Colonic mucosa (tissue), 4 donors: ENCODE data around the gene DNAH10. TPM values are rescaled to one million over a fixed set of nuclear protein-coding genes. Genes with fewer than 3 reads are reported as not detected.

ENCODE experiments used
- DNase-seq: peaks from one replicate; pipeline ENCODE4 v3.0.0-alpha.2; 2020
- H3K27ac ChIP-seq: fragments of 200-600 bp; one replicate; pipeline ENCODE4 v1.8.0; 2021
- H3K27me3 ChIP-seq: fragments of 200-600 bp; one replicate; pipeline ENCODE4 v1.8.0; 2021
- H3K36me3 ChIP-seq: fragments of 200-600 bp; one replicate; pipeline ENCODE4 v1.8.0; 2021
- H3K4me1 ChIP-seq: fragments of 200-600 bp; one replicate; pipeline ENCODE4 v1.8.0; 2021; ENCODE audit warnings: mild to moderate bottlenecking
- H3K4me3 ChIP-seq: fragments of 200-600 bp; one replicate; pipeline ENCODE4 v1.8.0; 2021
- H3K9ac ChIP-seq, 2 donors: one replicate each; pipeline ENCODE4 v1.7.0; 2013; ENCODE audit warnings: control low read depth in 2 of 2, low read depth in 2 of 2, low read length in 2 of 2
- H3K9me3 ChIP-seq: fragments of 200-600 bp; one replicate; pipeline ENCODE4 v1.8.0; 2021
- CTCF ChIP-seq: fragments of 200-600 bp; IDR thresholded peaks from one replicate; pipeline ENCODE4 v1.8.0; 2022; ENCODE audit warnings: antibody characterized with exemption, mild to moderate bottlenecking
- intact Hi-C: fragments of 100-400 bp; cut with DNase I; formaldehyde crosslinking; loops from one replicate; pipeline ENCODE4 v1.14.1; 2022
- total RNA-seq, 2 donors: library from RNA; stranded (reverse); fragmentation: NEBNext Ultra II Directional in 1 of 2; extraction: Animal tissue kit (Norgen Biotek cat#: 25700) in 1 of 2; gene quantifications; one replicate each; pipeline ENCODE4 v1.2.1, GENCODE V29; 2021
- donor health status: healthy.
- donor health status: DM: no; HTN: no; CAD: no.
- donor health status: DM: no; HTN: no; CAD: no.

The DNAH10 gene
- total RNA-seq, 2 donors from 2014 or later: 0.32 to 0.35 TPM

DNA sequence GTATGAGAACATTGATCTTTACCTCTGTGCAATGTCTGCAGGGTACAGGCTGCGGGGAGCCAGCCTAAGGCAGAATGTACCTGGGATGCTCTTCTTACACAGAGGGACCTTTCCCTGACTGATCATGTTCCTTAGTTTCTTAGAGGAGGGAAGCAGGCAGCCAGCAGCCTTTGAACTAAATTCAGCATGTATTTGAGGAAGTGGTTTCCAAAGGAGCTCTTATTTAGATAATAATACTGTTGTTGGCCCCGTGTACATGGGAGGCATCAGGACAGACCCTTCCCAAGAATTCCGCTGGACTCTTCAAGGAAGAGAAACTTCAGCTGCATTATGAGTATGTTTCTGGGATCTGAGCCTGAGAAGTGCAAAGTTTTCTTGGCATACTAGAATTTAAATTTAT, 111.7 kb downstream of the DNAH10 start:
- no peak for TF ChIP-seq CTCF
- Histone ChIP-seq H3K4me1 (no peaks in the 10 kb centered on the region), H3K27me3 (no peaks in the 10 kb centered on the region), H3K9ac (no peak overlapping the region), H3K36me3 (no peaks in the 10 kb centered on the region), H3K9me3 (no peaks in the 10 kb centered on the region), H3K4me3 (no peak overlapping the region), H3K27ac (no peak overlapping the region)
- intact Hi-C loops: no loop called here
- no peak for DNase-seq

DNA sequence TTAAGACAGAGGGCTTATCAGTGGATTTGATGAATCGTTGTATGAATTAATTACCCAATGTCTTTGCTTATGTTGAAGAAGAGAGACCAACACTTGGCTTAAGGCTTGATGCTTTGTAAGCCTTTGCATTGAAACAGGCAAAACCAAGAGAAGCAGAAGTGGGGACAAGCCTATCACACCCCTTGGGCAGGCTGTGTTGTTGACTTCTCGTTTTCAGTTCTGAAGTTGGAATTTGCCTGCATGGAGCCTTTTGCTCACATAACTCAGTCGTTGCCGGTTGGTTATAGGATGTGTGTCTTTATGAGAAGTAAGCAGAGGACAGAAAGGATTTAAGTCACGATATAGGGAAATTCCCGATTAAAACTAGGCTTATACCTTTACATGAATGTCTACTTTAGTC, 115.9 kb downstream of the DNAH10 start:
- Histone ChIP-seq H3K4me3 (no peak overlapping the region), H3K27ac (no peak overlapping the region), H3K27me3 (no peaks in the 10 kb centered on the region), H3K9me3 (no peaks in the 10 kb centered on the region), H3K4me1 (no peaks in the 10 kb centered on the region), H3K36me3 (no peaks in the 10 kb centered on the region), H3K9ac (no peak overlapping the region)
- DNase-seq: no peak
- TF ChIP-seq CTCF: no peak
- intact Hi-C loops: no loop called here

- Histone ChIP-seq H3K27ac (no peak overlapping the region), H3K36me3 (no peaks in the 10 kb centered on the region), H3K4me1 (no peaks in the 10 kb centered on the region), H3K4me3 (no peak overlapping the region), H3K27me3 (no peaks in the 10 kb centered on the region), H3K9ac (no peak overlapping the region), H3K9me3 (no peaks in the 10 kb centered on the region)
- intact Hi-C loops: no loop called here
- no peak for DNase-seq
- no peak for TF ChIP-seq CTCF
Observed at GRCh38 chr12:123879101-123879500, 117.0 kb downstream of the DNAH10 start.

DNA sequence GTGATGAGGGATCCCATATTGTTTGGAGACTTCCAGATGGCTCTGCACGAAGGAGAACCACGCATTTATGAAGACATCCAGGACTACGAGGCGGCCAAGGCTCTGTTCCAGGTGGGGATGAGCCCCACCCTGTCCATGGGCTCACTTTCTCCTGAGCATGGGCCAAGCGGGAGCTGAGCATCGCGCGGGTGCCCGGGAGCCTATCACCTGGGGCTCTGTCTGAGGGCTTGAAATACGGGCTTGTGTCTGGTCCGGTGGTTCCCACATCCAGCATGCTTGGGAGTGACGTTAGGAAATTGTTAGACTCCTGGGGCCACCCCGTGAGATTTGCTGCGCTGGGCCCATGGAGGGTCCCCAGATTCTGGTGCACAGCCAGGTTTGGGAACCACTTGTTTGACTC, 117.6 kb downstream of the DNAH10 start:
- no peaks in the 10 kb centered on the region for H3K36me3 ChIP-seq
- intact Hi-C loops: no loop called here
- no peaks in the 10 kb centered on the region for H3K4me1 ChIP-seq
- no peak overlapping the region for H3K4me3 ChIP-seq
- H3K9ac ChIP-seq: no peak overlapping the region
- no peak overlapping the region for H3K27ac ChIP-seq
- H3K27me3 ChIP-seq: no peaks in the 10 kb centered on the region
- TF ChIP-seq CTCF: no peak
- no peak for DNase-seq
- H3K9me3 ChIP-seq: no peaks in the 10 kb centered on the region

- Histone ChIP-seq H3K36me3 (no peaks in the 10 kb centered on the region), H3K9me3 (no peaks in the 10 kb centered on the region), H3K27ac (no peak overlapping the region), H3K9ac (no peak overlapping the region), H3K27me3 (no peaks in the 10 kb centered on the region), H3K4me1 (no peaks in the 10 kb centered on the region), H3K4me3 (no peak overlapping the region)
- no peak for DNase-seq
- intact Hi-C loops: no loop called here
- TF ChIP-seq CTCF: no peak
Observed at GRCh38 chr12:123882161-123882705, 120.1 kb downstream of the DNAH10 start.
